ENCODE data around the gene LARP7. TPM values are rescaled to one million over a fixed set of nuclear protein-coding genes. Genes with fewer than 3 reads are reported as not detected.
"Not testable (repeated sequence)": the region's sequence is repeated elsewhere in the genome, so short reads cannot be mapped to it uniquely, and the experiment has no call there.

The LARP7 gene
- total RNA-seq, 2 donors from 2014 or later = 54.2 to 57.6 TPM

GRCh38 chr4:112700679-112701078 lies 63.7 kb downstream of the LARP7 start:
- no peaks in the 10 kb centered on the region for H3K36me3 ChIP-seq
- TF ChIP-seq CTCF (IDR thresholded peaks at IDR 0.05) = no peak
- no peaks in the 10 kb centered on the region for H3K27me3 ChIP-seq (replicated peaks; ENCODE audit: insufficient read depth)
- H3K9me3 ChIP-seq = no peaks in the 10 kb centered on the region
- peaks cover 2 to 11% of the 10 kb centered on the region in 2 donors for H3K4me1 ChIP-seq (ENCODE audit: control insufficient read depth in 1 of 2, low read depth in 2 of 2)
- no peak overlapping the region for H3K4me3 ChIP-seq
- DNase-seq (ENCODE audit: low spot score) = no peak
- ATAC-seq (ENCODE audit: insufficient number of reproducible peaks, low FRiP score, low read depth) = no peak
- no peak overlapping the region for H3K27ac ChIP-seq

GRCh38 chr4:112702892-112703291 lies 65.9 kb downstream of the LARP7 start:
- H3K27me3 ChIP-seq (replicated peaks; ENCODE audit: insufficient read depth) = no peaks in the 10 kb centered on the region
- no peak for ATAC-seq (ENCODE audit: insufficient number of reproducible peaks, low FRiP score, low read depth)
- no peaks in the 10 kb centered on the region for H3K36me3 ChIP-seq
- no peak for TF ChIP-seq CTCF (IDR thresholded peaks at IDR 0.05)
- H3K9me3 ChIP-seq = no peaks in the 10 kb centered on the region
- H3K27ac ChIP-seq = no peak overlapping the region
- peaks cover 2 to 18% of the 10 kb centered on the region in 2 donors for H3K4me1 ChIP-seq (ENCODE audit: control insufficient read depth in 1 of 2, low read depth in 2 of 2)
- no peak for DNase-seq (ENCODE audit: low spot score)
- H3K4me3 ChIP-seq = no peak overlapping the region

- TF ChIP-seq CTCF (IDR thresholded peaks at IDR 0.05) = no peak
- Histone ChIP-seq H3K27me3 (replicated peaks; ENCODE audit: insufficient read depth) (no peaks in the 10 kb centered on the region), H3K4me3 (no peak overlapping the region), H3K4me1 (ENCODE audit: control insufficient read depth in 1 of 2, low read depth in 2 of 2) (peaks cover 2 to 18% of the 10 kb centered on the region in 2 donors), H3K9me3 (no peaks in the 10 kb centered on the region), H3K27ac (no peak overlapping the region), H3K36me3 (no peaks in the 10 kb centered on the region)
- DNase-seq (ENCODE audit: low spot score) (no peak), ATAC-seq (ENCODE audit: insufficient number of reproducible peaks, low FRiP score, low read depth) (no peak)
Measured at GRCh38 chr4:112704322-112704721, 67.4 kb downstream of the LARP7 start.

GRCh38 chr4:112704991-112705845 lies 68.3 kb downstream of the LARP7 start:
- DNase-seq (ENCODE audit: low spot score) (peak; percentile 3), ATAC-seq (ENCODE audit: insufficient number of reproducible peaks, low FRiP score, low read depth) (no peak)
- Histone ChIP-seq H3K36me3 (no peaks in the 10 kb centered on the region), H3K9me3 (no peaks in the 10 kb centered on the region), H3K4me1 (ENCODE audit: control insufficient read depth in 1 of 2, low read depth in 2 of 2) (peaks cover 2 to 18% of the 10 kb centered on the region in 2 donors), H3K4me3 (peak overlapping the region; percentile 79), H3K27me3 (replicated peaks; ENCODE audit: insufficient read depth) (no peaks in the 10 kb centered on the region), H3K27ac (no peak overlapping the region)
- TF ChIP-seq CTCF (IDR thresholded peaks at IDR 0.05) = no peak

GRCh38 chr4:112705891-112706839 lies 69.2 kb downstream of the LARP7 start:
- Histone ChIP-seq H3K4me1 (ENCODE audit: control insufficient read depth in 1 of 2, low read depth in 2 of 2) (peaks cover 2 to 18% of the 10 kb centered on the region in 2 donors), H3K4me3 (peak overlapping the region; percentile 79)
- not testable (repeated sequence) for H3K27ac ChIP-seq; ATAC-seq (ENCODE audit: insufficient number of reproducible peaks, low FRiP score, low read depth); H3K9me3 ChIP-seq; H3K36me3 ChIP-seq; H3K27me3 ChIP-seq (replicated peaks; ENCODE audit: insufficient read depth); DNase-seq (ENCODE audit: low spot score)

All from thoracic aorta (tissue), 2 donors.